MM.1S (cell line): Measurements from ENCODE around the gene CLEC17A.

Experiments used
- DNase-seq: peaks from one replicate; pipeline ENCODE4 v3.0.0-alpha.2; 2015
- H2AFZ ChIP-seq: fragments of 300-600 bp; sonication (generic); 2 replicates; pipeline ENCODE4 v1.6.0; 2016; ENCODE audit warnings: antibody characterized with exemption, low read length
- H3F3A ChIP-seq: fragments of 300-600 bp; sonication (generic); 2 replicates; pipeline ENCODE4 v1.6.1; 2016; ENCODE audit warnings: mild to moderate bottlenecking, antibody characterized with exemption, low read length, moderate library complexity, mixed read lengths; ENCODE audit not compliant: insufficient read depth
- H3K27ac ChIP-seq: fragments of 300-600 bp; sonication (generic); 2 replicates; pipeline ENCODE4 v1.5.1; 2016; ENCODE audit warnings: mild to moderate bottlenecking, low read length
- H3K27me3 ChIP-seq: fragments of 300-600 bp; sonication (generic); replicated peaks from 2 replicates; pipeline ENCODE4 v1.6.0; 2016; ENCODE audit warnings: low read length; ENCODE audit not compliant: insufficient read depth
- H3K36me3 ChIP-seq: fragments of 300-600 bp; sonication (generic); replicated peaks from 2 replicates; pipeline ENCODE4 v1.6.1; 2016; ENCODE audit warnings: mild to moderate bottlenecking, low read length, mixed read lengths; ENCODE audit not compliant: insufficient read depth
- H3K4me1 ChIP-seq: fragments of 300-600 bp; sonication (generic); 2 replicates; pipeline ENCODE4 v1.6.1; 2016; ENCODE audit warnings: low read length, mixed read lengths
- H3K4me2 ChIP-seq: fragments of 300-600 bp; sonication (generic); 2 replicates; pipeline ENCODE4 v1.6.0; 2016; ENCODE audit warnings: low read depth, low read length
- H3K4me3 ChIP-seq: fragments of 300-600 bp; sonication (generic); 2 replicates; pipeline ENCODE4 v1.5.1; 2016; ENCODE audit warnings: low read length, mixed read lengths
- H3K79me2 ChIP-seq: fragments of 300-600 bp; sonication (generic); 2 replicates; pipeline ENCODE4 v1.6.1; 2016; ENCODE audit warnings: mixed run types, low read length, mixed read lengths
- H3K9ac ChIP-seq: fragments of 300-600 bp; sonication (generic); 2 replicates; pipeline ENCODE4 v1.6.1; 2016; ENCODE audit warnings: low read length, mixed read lengths
- H3K9me2 ChIP-seq: fragments of 300-600 bp; sonication (generic); replicated peaks from 2 replicates; pipeline ENCODE4 v1.6.1; 2016; ENCODE audit warnings: mild to moderate bottlenecking, low read length, mixed read lengths; ENCODE audit not compliant: insufficient read depth
- H3K9me3 ChIP-seq: fragments of 300-600 bp; sonication (generic); replicated peaks from 2 replicates; pipeline ENCODE4 v1.6.1; 2016; ENCODE audit warnings: mild to moderate bottlenecking, low read length, mixed read lengths; ENCODE audit not compliant: insufficient read depth
- H4K20me1 ChIP-seq: fragments of 300-600 bp; sonication (generic); 2 replicates; pipeline ENCODE4 v1.6.1; 2016; ENCODE audit warnings: mild to moderate bottlenecking, low read length, moderate library complexity, mixed read lengths; ENCODE audit not compliant: insufficient read depth
- EZH2 ChIP-seq: fragments of 300-600 bp; sonication (generic); optimal IDR thresholded peaks from 2 replicates; pipeline ENCODE3; 2017; ENCODE audit warnings: low read depth, mild to moderate bottlenecking, antibody characterized with exemption, low read length, mixed read lengths
- EZH2phosphoT487 ChIP-seq: fragments of 300-600 bp; sonication (generic); IDR thresholded peaks from 2 replicates; pipeline ENCODE4 v1.6.1; 2018; ENCODE audit warnings: antibody characterized with exemption, low read length
- TF ChIP-seq, protein P1 (sequence below): fragments of 300-600 bp; sonication (generic); IDR thresholded peaks from 2 replicates; pipeline ENCODE4 v1.5.1; 2016; ENCODE audit warnings: antibody characterized with exemption, low read length, mixed read lengths

CLEC17A gene

DNA sequence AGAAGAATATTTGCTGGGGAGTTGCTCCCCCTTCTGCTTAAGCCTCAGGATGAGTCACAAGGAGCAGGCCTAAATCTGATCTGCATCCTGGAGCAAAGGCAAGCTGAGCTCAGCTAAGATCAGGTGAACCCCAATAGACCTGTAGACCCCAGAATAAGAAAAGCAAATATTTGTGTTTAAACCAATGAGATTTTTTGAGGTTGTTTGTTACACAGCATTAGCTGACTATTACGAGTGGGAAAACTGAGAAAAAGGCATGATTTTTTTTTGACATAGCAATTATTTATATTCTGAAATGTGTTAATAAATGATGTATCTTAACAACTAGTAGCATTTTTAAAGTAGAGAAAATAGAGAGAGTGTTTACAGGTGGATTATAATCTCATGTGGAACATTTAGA lies 46.7 kb downstream of the CLEC17A start:
- TF ChIP-seq EZH2 = no peak
- TF ChIP-seq EZH2phosphoT487 = no peak
- DNase-seq = no peak
- no peak overlapping the region for H3K4me3 ChIP-seq
- H3K9me2 ChIP-seq = no peaks in the 10 kb centered on the region
- H3K4me2 ChIP-seq = no peak overlapping the region
- H4K20me1 ChIP-seq = no peaks in the 10 kb centered on the region
- no peak overlapping the region for H3K27ac ChIP-seq
- no peaks in the 10 kb centered on the region for H3K9me3 ChIP-seq
- H3K4me1 ChIP-seq = no peaks in the 10 kb centered on the region
- H3K9ac ChIP-seq = no peak overlapping the region
- H3K27me3 ChIP-seq = peaks cover 47% of the 10 kb centered on the region
- no peak overlapping the region for H2AFZ ChIP-seq
- H3F3A ChIP-seq = no peaks in the 10 kb centered on the region
- no peaks in the 10 kb centered on the region for H3K79me2 ChIP-seq
- H3K36me3 ChIP-seq = no peaks in the 10 kb centered on the region

DNA sequence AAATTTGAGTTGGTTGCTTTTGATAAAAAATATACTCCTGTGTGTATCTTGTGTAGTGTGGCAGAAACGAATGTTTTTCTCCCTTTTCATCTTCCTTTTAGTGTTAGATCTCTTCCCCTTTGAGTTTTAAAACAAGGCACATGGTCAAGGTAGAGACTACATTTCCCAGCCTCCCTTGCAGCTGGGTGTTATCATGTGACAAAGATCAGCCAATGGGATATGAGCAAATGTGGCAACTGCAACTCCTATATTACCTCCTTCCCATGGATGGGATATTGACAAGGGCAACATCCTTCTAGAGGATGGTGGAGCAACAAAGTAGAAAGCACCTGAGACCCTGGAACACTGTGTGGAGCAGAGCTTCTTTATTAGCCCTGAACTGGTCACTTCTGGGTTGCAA lies 49.4 kb downstream of the CLEC17A start:
- Histone ChIP-seq H3K4me1 (no peaks in the 10 kb centered on the region), H3F3A (no peaks in the 10 kb centered on the region), H3K27me3 (peaks cover 58% of the 10 kb centered on the region), H3K9me3 (no peaks in the 10 kb centered on the region), H3K79me2 (no peaks in the 10 kb centered on the region), H3K36me3 (no peaks in the 10 kb centered on the region), H2AFZ (no peak overlapping the region), H3K27ac (no peak overlapping the region), H3K4me2 (no peak overlapping the region), H3K9me2 (no peaks in the 10 kb centered on the region), H3K4me3 (no peak overlapping the region), H4K20me1 (no peaks in the 10 kb centered on the region), H3K9ac (no peak overlapping the region)
- no peak for DNase-seq
- TF ChIP-seq EZH2 (no peak), EZH2phosphoT487 (no peak)
- TF ChIP-seq, protein P1, sequence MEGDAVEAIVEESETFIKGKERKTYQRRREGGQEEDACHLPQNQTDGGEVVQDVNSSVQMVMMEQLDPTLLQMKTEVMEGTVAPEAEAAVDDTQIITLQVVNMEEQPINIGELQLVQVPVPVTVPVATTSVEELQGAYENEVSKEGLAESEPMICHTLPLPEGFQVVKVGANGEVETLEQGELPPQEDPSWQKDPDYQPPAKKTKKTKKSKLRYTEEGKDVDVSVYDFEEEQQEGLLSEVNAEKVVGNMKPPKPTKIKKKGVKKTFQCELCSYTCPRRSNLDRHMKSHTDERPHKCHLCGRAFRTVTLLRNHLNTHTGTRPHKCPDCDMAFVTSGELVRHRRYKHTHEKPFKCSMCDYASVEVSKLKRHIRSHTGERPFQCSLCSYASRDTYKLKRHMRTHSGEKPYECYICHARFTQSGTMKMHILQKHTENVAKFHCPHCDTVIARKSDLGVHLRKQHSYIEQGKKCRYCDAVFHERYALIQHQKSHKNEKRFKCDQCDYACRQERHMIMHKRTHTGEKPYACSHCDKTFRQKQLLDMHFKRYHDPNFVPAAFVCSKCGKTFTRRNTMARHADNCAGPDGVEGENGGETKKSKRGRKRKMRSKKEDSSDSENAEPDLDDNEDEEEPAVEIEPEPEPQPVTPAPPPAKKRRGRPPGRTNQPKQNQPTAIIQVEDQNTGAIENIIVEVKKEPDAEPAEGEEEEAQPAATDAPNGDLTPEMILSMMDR = no peak

DNA sequence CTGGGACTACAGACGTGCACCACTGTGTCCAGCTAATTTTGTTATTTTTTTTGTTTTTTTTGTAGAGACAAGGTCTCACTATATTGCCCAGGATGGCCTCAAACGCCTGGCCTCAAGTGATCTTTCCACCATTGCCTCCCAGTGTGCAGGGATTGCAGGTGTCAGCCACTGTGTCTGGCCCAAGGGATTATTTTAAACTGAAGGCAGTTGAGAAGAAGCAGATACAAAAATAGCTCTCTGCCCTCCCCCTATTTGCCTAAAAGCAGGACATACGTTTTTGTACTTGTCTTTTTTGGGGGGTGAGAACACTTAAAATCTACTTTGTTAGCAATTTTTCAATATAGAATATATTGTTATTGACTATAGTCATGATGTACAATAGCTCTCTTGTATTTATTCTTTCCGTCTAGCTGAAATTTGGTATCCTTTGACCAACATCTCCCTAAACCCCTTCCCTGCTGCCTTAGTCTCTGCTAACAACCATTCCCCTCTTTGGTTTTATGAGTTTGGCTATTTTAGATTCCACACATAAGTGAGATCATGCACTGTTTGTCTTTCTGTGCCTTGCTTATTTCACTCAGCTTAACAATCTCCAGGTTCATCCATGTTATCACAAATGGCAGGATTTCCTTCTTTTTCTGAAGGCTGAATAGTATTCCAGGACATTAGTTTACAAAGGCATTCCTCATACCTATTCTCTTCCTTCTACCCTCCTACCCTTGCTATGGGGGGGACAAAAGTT lies 56.8 kb downstream of the CLEC17A start:
- no peak overlapping the region for H3K9ac ChIP-seq
- no peaks in the 10 kb centered on the region for H3K4me1 ChIP-seq
- no peak for DNase-seq
- no peak overlapping the region for H2AFZ ChIP-seq
- H3F3A ChIP-seq = no peaks in the 10 kb centered on the region
- peaks cover 70% of the 10 kb centered on the region for H3K27me3 ChIP-seq
- no peak for TF ChIP-seq EZH2phosphoT487
- TF ChIP-seq, protein P1 = no peak
- TF ChIP-seq EZH2 = no peak
- H3K36me3 ChIP-seq = no peaks in the 10 kb centered on the region
- no peaks in the 10 kb centered on the region for H3K9me3 ChIP-seq
- no peaks in the 10 kb centered on the region for H3K79me2 ChIP-seq
- H4K20me1 ChIP-seq = no peaks in the 10 kb centered on the region
- no peaks in the 10 kb centered on the region for H3K9me2 ChIP-seq
- H3K4me3 ChIP-seq = no peak overlapping the region
- no peak overlapping the region for H3K27ac ChIP-seq
- H3K4me2 ChIP-seq = no peak overlapping the region

DNA sequence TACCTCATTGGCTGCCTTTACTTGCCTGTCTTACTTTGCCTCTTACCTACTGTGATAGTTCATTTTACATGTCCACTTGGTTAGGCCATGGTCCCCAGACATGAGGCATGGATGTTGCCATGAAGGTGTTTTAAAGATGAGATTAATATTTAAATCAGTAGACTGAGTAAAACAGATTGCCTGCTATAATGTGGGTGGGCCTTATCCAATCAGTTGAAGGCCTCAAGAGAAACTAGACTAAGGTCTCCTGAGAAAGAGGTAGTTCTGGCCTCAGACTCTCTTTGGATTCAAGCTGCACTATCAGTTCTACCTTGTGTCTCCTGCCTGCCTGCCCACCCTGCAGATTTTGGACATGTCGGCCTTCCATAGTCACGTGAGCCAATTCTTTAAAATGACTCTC lies 65.6 kb downstream of the CLEC17A start:
- H3K79me2 ChIP-seq = no peaks in the 10 kb centered on the region
- H3K9me3 ChIP-seq = no peaks in the 10 kb centered on the region
- no peak for DNase-seq
- no peak overlapping the region for H3K27ac ChIP-seq
- H3F3A ChIP-seq = no peaks in the 10 kb centered on the region
- H3K36me3 ChIP-seq = no peaks in the 10 kb centered on the region
- H4K20me1 ChIP-seq = no peaks in the 10 kb centered on the region
- no peaks in the 10 kb centered on the region for H3K4me1 ChIP-seq
- no peak overlapping the region for H3K4me2 ChIP-seq
- H3K27me3 ChIP-seq = peaks cover 61% of the 10 kb centered on the region
- TF ChIP-seq EZH2phosphoT487 (no peak), EZH2 (no peak)
- TF ChIP-seq, protein P1 = no peak
- H3K9me2 ChIP-seq = no peaks in the 10 kb centered on the region
- no peak overlapping the region for H3K4me3 ChIP-seq
- H2AFZ ChIP-seq = no peak overlapping the region
- H3K9ac ChIP-seq = no peak overlapping the region
